B cell (primary cell): ENCODE results near the gene ZNF441. TPM values are rescaled to one million over a fixed set of nuclear protein-coding genes. Genes with fewer than 3 reads are reported as not detected.

ENCODE experiments used
- ATAC-seq: fragments of 200-7000 bp; cut with Tn5 transposase; one replicate; pipeline ENCODE4 v1.10.0; 2021; ENCODE audit warnings: low read depth, mild to moderate bottlenecking, moderate number of reproducible peaks, moderate library complexity
- CTCF ChIA-PET: fragments of 350-600 bp; sonication (Branson Sonifier 250); formaldehyde crosslinking; loops from one replicate; lab custom pipeline; 2021; ENCODE audit warnings: antibody characterized with exemption, inconsistent platforms; lab: Charles Lee
- POLR2A ChIA-PET: fragments of 350-600 bp; sonication (Branson Sonifier 250); formaldehyde crosslinking; loops from one replicate; lab custom pipeline; 2021; ENCODE audit warnings: antibody characterized with exemption; lab: Charles Lee
- DNase-seq: peaks from one replicate; pipeline ENCODE4 v3.0.0; 2013
- H2AFZ ChIP-seq: 2 replicates; pipeline ENCODE4 v1.6.1; 2012; ENCODE audit warnings: mild to moderate bottlenecking, low read depth, low read length; ENCODE audit not compliant: insufficient read depth, poor library complexity, severe bottlenecking
- H3K27ac ChIP-seq, 2 donors: 1 replicate in 1 of 2; 2 replicates in 1 of 2; pipeline ENCODE4 v1.5.1; 2012 to 2013; ENCODE audit warnings: low read length in 2 of 2, mild to moderate bottlenecking in 2 of 2, moderate library complexity in 1 of 2
- H3K27me3 ChIP-seq, 4 experiments: fragments of 200-600 bp in 1 of 4; sonication (generic) in 1 of 4; replicated peaks in 1 of 4; 1 replicate in 2 of 4; 2 replicates in 2 of 4; pipeline versions ENCODE4 v1.6.1 to v1.7.0; 2013 to 2016; ENCODE audit warnings: low read length in 3 of 4, mild to moderate bottlenecking in 2 of 4, mixed read lengths in 1 of 4, moderate library complexity in 1 of 4; ENCODE audit not compliant: insufficient read depth in 4 of 4, control insufficient read depth in 3 of 4; ENCODE audit errors: control extremely low read depth in 1 of 4
- H3K36me3 ChIP-seq, 2 experiments: replicated peaks in 1 of 2; 1 replicate in 1 of 2; 2 replicates in 1 of 2; pipeline versions ENCODE4 v1.6.1 to v1.7.1; 2013; ENCODE audit warnings: low read length in 1 of 2; ENCODE audit not compliant: insufficient read depth in 2 of 2, control insufficient read depth in 1 of 2; ENCODE audit errors: control extremely low read depth in 1 of 2, extremely low read depth in 1 of 2
- H3K4me1 ChIP-seq, 2 donors: fragments of 200-600 bp in 1 of 2; sonication (generic) in 1 of 2; 1 replicate in 1 of 2; 2 replicates in 1 of 2; pipeline versions ENCODE4 v1.5.1 to v1.6.1; 2013 to 2017; ENCODE audit warnings: low read length in 2 of 2; ENCODE audit not compliant: control insufficient read depth in 2 of 2, insufficient read depth in 2 of 2
- H3K4me2 ChIP-seq: replicated peaks from 2 replicates; pipeline ENCODE3; 2012; ENCODE audit warnings: mild to moderate bottlenecking, low read depth, low read length; ENCODE audit not compliant: poor library complexity, severe bottlenecking
- H3K4me3 ChIP-seq, 5 experiments: fragments of 200-600 bp in 1 of 5; sonication (generic) in 1 of 5; 1 replicate in 3 of 5; 2 replicates in 2 of 5; pipeline versions ENCODE4 v1.5.1 to v1.7.0; 2011 to 2016; ENCODE audit warnings: low read length in 4 of 5, mild to moderate bottlenecking in 4 of 5, low read depth in 2 of 5, control low read depth in 1 of 5, moderate library complexity in 1 of 5; ENCODE audit not compliant: insufficient read depth in 1 of 5; ENCODE audit errors: control extremely low read depth in 1 of 5, extremely low read depth in 1 of 5
- H3K79me2 ChIP-seq: fragments of 200-600 bp; sonication (generic); one replicate; pipeline ENCODE4 v1.6.0; 2016; ENCODE audit warnings: low read length; ENCODE audit not compliant: control insufficient read depth, insufficient read depth
- H3K9ac ChIP-seq: fragments of 200-600 bp; sonication (generic); 2 replicates; pipeline ENCODE4 v1.6.1; 2017; ENCODE audit warnings: mild to moderate bottlenecking, low read length, moderate library complexity
- H3K9me3 ChIP-seq, 3 donors: one replicate each; pipeline versions ENCODE4 v1.6.1 to v1.7.1; 2013; ENCODE audit warnings: low read length in 2 of 3; ENCODE audit not compliant: control insufficient read depth in 2 of 3, insufficient read depth in 1 of 3; ENCODE audit errors: control extremely low read depth in 1 of 3
- H4K20me1 ChIP-seq: 2 replicates; pipeline ENCODE4 v1.6.0; 2012; ENCODE audit warnings: mild to moderate bottlenecking, low read length; ENCODE audit not compliant: insufficient read depth, control insufficient read depth, poor library complexity, severe bottlenecking
- H3K27ac Mint-ChIP-seq: one replicate; pipeline ENCODE4 v1.8.0; 2021; ENCODE audit warnings: mixed read lengths
- H3K27me3 Mint-ChIP-seq: one replicate; pipeline ENCODE4 v1.8.0; 2021; ENCODE audit warnings: mixed read lengths
- H3K4me1 Mint-ChIP-seq: one replicate; pipeline ENCODE4 v1.8.0; 2021; ENCODE audit warnings: mixed read lengths
- H3K4me3 Mint-ChIP-seq: one replicate; pipeline ENCODE4 v1.8.0; 2021; ENCODE audit warnings: mixed read lengths
- H3K9me3 Mint-ChIP-seq: one replicate; pipeline ENCODE4 v1.8.0; 2022; ENCODE audit warnings: mixed read lengths; ENCODE audit not compliant: insufficient read depth
- EZH2 ChIP-seq: IDR thresholded peaks from 2 replicates; pipeline ENCODE4 v1.6.1; 2012; ENCODE audit warnings: borderline replicate concordance, low read depth, mild to moderate bottlenecking, moderate library complexity, low read length; ENCODE audit not compliant: insufficient read depth, poor library complexity, severe bottlenecking
- WGBS: methylation state at CpG from one replicate; pipeline ENCODE4 v1.1.5; 2013; ENCODE audit warnings: missing lambda C conversion rate; ENCODE audit not compliant: insufficient coverage; 5-methylcytosine and 5-hydroxymethylcytosine counted together
- intact Hi-C: fragments of 100-400 bp; cut with micrococcal nuclease; formaldehyde crosslinking; loops from one replicate; pipeline ENCODE4 v1.10.0; 2022
- polyA plus RNA-seq: library from polyadenylated mRNA; depleted of rRNA; stranded (reverse); fragments of >200 nt; gene quantifications from 2 replicates; pipeline ENCODE4 v1.2.3, GENCODE V29; 2012
- total RNA-seq, 2 donors: library from RNA; stranded (reverse); fragments of 120-200 nt in 1 of 2; gene quantifications; 1 replicate in 1 of 2; 2 replicates in 1 of 2; pipeline versions ENCODE4 v1.2.3 to v1.2.4, GENCODE V29; 2013 to 2022
- TF ChIP-seq, protein P1 (sequence below): fragments of 200-600 bp; IDR thresholded peaks from one replicate; pipeline ENCODE4 v1.8.0; 2022; ENCODE audit warnings: antibody characterized with exemption, mild to moderate bottlenecking

Gene ZNF441
- total and polyA plus RNA-seq, 2 donors (not counting 1 experiment from before 2014, with no cell fraction given) = 7.4 to 43.5 TPM

GRCh38 chr19:11747277-11747676 lies 19.5 kb upstream of the ZNF441 start:
- Histone ChIP-seq H3K36me3 (no peaks in the 10 kb centered on the region), H3K27ac (no peak overlapping the region), H3K79me2 (no peaks in the 10 kb centered on the region), H3K9ac (no peak overlapping the region), H4K20me1 (no peaks in the 10 kb centered on the region), H3K4me1 (no peaks in the 10 kb centered on the region), H3K4me3 (no peak overlapping the region), H3K4me2 (no peak overlapping the region), H3K9me3 (peaks cover 7 to 23% (median 17%) of the 10 kb centered on the region in 3 donors), H2AFZ (no peak overlapping the region), H3K27me3 (no peaks in the 10 kb centered on the region)
- H3K9me3 Mint-ChIP-seq = peaks cover 13% of the 10 kb centered on the region
- peaks cover 11% of the 10 kb centered on the region for H3K27me3 Mint-ChIP-seq
- ATAC-seq (no peak), DNase-seq (no peak)
- POLR2A ChIA-PET = interaction anchor here (0.7 kb wide), 1 partner anchor 1323 kb away, joined by 3 read pairs; no protein-coding TSS in a partner anchor
- intact Hi-C loops = no loop called here
- TF ChIP-seq EZH2 = no peak
- TF ChIP-seq, protein P1, sequence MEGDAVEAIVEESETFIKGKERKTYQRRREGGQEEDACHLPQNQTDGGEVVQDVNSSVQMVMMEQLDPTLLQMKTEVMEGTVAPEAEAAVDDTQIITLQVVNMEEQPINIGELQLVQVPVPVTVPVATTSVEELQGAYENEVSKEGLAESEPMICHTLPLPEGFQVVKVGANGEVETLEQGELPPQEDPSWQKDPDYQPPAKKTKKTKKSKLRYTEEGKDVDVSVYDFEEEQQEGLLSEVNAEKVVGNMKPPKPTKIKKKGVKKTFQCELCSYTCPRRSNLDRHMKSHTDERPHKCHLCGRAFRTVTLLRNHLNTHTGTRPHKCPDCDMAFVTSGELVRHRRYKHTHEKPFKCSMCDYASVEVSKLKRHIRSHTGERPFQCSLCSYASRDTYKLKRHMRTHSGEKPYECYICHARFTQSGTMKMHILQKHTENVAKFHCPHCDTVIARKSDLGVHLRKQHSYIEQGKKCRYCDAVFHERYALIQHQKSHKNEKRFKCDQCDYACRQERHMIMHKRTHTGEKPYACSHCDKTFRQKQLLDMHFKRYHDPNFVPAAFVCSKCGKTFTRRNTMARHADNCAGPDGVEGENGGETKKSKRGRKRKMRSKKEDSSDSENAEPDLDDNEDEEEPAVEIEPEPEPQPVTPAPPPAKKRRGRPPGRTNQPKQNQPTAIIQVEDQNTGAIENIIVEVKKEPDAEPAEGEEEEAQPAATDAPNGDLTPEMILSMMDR = no peak
- H3K27ac Mint-ChIP-seq = no peak overlapping the region
- CTCF ChIA-PET = interaction anchor here (0.7 kb wide), 1 partner anchor 193 kb away, joined by 4 read pairs; no protein-coding TSS in a partner anchor
- no peaks in the 10 kb centered on the region for H3K4me1 Mint-ChIP-seq
- WGBS = no CpG with 5 or more reads among the region's 1 CpG
- no peak overlapping the region for H3K4me3 Mint-ChIP-seq

GRCh38 chr19:11749751-11750150 lies 17.0 kb upstream of the ZNF441 start:
- ATAC-seq (no peak), DNase-seq (no peak)
- H3K27ac ChIP-seq = no peak overlapping the region
- no peak overlapping the region for H3K9ac ChIP-seq
- WGBS = no CpG with 5 or more reads among the region's 2 CpGs
- H3K9me3 Mint-ChIP-seq = peaks cover 18% of the 10 kb centered on the region
- H3K4me1 Mint-ChIP-seq = no peaks in the 10 kb centered on the region
- no peaks in the 10 kb centered on the region for H3K36me3 ChIP-seq
- POLR2A ChIA-PET = no interaction called here
- no peaks in the 10 kb centered on the region for H3K79me2 ChIP-seq
- CTCF ChIA-PET = no interaction called here
- no peak overlapping the region for H2AFZ ChIP-seq
- intact Hi-C loops = no loop called here
- H4K20me1 ChIP-seq = no peaks in the 10 kb centered on the region
- H3K9me3 ChIP-seq = peaks cover 7 to 27% (median 17%) of the 10 kb centered on the region in 3 donors
- no peak for TF ChIP-seq EZH2
- TF ChIP-seq, protein P1 = no peak
- H3K4me1 ChIP-seq = no peaks in the 10 kb centered on the region
- no peaks in the 10 kb centered on the region for H3K27me3 ChIP-seq
- peaks cover 22% of the 10 kb centered on the region for H3K27me3 Mint-ChIP-seq
- no peak overlapping the region for H3K4me3 ChIP-seq
- H3K4me3 Mint-ChIP-seq = no peak overlapping the region
- H3K27ac Mint-ChIP-seq = no peak overlapping the region
- H3K4me2 ChIP-seq = no peak overlapping the region
